Astrocyte of the cerebellum (primary cell): ENCODE measurements around the gene PIP5K1B.

Source experiments
- DNase-seq: peaks from one replicate; pipeline ENCODE4 v3.0.0-alpha.2; 2011; ENCODE audit warnings: low read depth
- H3K4me3 ChIP-seq: 2 replicates; pipeline ENCODE4 v1.5.1; 2011; ENCODE audit warnings: mild to moderate bottlenecking, low read depth, low read length, moderate library complexity
- CTCF ChIP-seq: IDR thresholded peaks from 2 replicates; pipeline ENCODE4 v1.5.1; 2012; ENCODE audit warnings: low read length, low read depth, moderate library complexity, mild to moderate bottlenecking; ENCODE audit errors: missing control alignments
- in situ Hi-C: cut with HindIII; loops from 2 replicates; pipeline ENCODE4 v1.10.0; 2017; ENCODE audit warnings: low sequenced_read_pairs

Gene PIP5K1B

GRCh38 chr9:68741704-68742332, 36.8 kb downstream of the PIP5K1B start:
- in situ Hi-C loops, result no loop called here
- no peak for TF ChIP-seq CTCF

GRCh38 chr9:68742333-68742730, 37.3 kb downstream of the PIP5K1B start:
- DNase-seq, result no peak
- no peak overlapping the region for H3K4me3 ChIP-seq
- no peak for TF ChIP-seq CTCF
- in situ Hi-C loops, result no loop called here

More at GRCh38 chr9:68741704-68742332, 36.8 kb downstream of the PIP5K1B start:
- no peak for DNase-seq
- no peak overlapping the region for H3K4me3 ChIP-seq

GRCh38 chr9:68744426-68744825, 39.4 kb downstream of the PIP5K1B start:
- no peak for DNase-seq
- in situ Hi-C loops, result no loop called here
- no peak overlapping the region for H3K4me3 ChIP-seq
- TF ChIP-seq CTCF, result no peak

GRCh38 chr9:68746525-68746924, 41.5 kb downstream of the PIP5K1B start:
- no peak for DNase-seq
- H3K4me3 ChIP-seq, result no peak overlapping the region
- TF ChIP-seq CTCF, result no peak
- in situ Hi-C loops, result no loop called here

GRCh38 chr9:68747043-68747533, 42.0 kb downstream of the PIP5K1B start:
- in situ Hi-C loops, result no loop called here
- no peak for TF ChIP-seq CTCF
- H3K4me3 ChIP-seq, result no peak overlapping the region
- DNase-seq, result no peak

GRCh38 chr9:68749135-68749534, 44.1 kb downstream of the PIP5K1B start:
- in situ Hi-C loops, result no loop called here
- TF ChIP-seq CTCF, result no peak
- DNase-seq, result no peak
- no peak overlapping the region for H3K4me3 ChIP-seq
